HS-5 (cell line): ENCODE results near the gene KIF6.
"Not testable (repeated sequence)": the region's sequence is repeated elsewhere in the genome, so short reads cannot be mapped to it uniquely, and the experiment has no call there.

Experiments used
- DNase-seq: peaks from one replicate; pipeline ENCODE4 v3.0.0-alpha.2; 2012; ENCODE audit warnings: low read depth

The KIF6 gene

DNA sequence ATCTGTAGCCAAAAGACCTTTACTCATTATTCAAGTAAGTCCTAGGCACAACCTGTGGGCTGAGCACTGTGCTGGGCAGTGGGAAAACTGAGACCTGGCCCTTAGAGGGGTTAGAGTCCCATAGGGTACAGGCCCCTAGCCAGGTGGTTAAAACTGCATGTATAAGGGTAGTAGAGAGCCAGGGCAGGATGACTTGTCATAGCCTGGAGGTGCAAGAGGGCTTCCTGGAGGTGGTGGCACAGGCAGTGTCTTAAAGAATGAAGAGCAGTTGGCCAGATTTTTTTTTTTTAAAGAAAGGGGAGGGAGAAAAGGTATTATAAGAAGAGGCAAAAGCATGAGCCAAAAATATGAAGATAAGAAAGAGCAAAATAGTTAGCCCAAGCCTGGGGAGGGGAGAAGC, 226.2 kb downstream of the KIF6 start:
- DNase-seq = no peak

GRCh38 chr6:39498096-39498495, 227.1 kb downstream of the KIF6 start:
- no peak for DNase-seq

GRCh38 chr6:39496915-39497314, 228.3 kb downstream of the KIF6 start:
- no peak for DNase-seq

GRCh38 chr6:39496456-39496855, 228.8 kb downstream of the KIF6 start:
- DNase-seq = no peak

- DNase-seq = no peak
Observed at GRCh38 chr6:39495640-39496039, 229.6 kb downstream of the KIF6 start.

- no peak for DNase-seq
Observed at GRCh38 chr6:39494998-39495397, 230.2 kb downstream of the KIF6 start.

GRCh38 chr6:39493777-39494176, 231.4 kb downstream of the KIF6 start:
- no peak for DNase-seq

- DNase-seq = peak; percentile 42
Observed at GRCh38 chr6:39493174-39493573, 232.0 kb downstream of the KIF6 start.

- no peak for DNase-seq
Observed at GRCh38 chr6:39490108-39490507, 235.1 kb downstream of the KIF6 start.

DNA sequence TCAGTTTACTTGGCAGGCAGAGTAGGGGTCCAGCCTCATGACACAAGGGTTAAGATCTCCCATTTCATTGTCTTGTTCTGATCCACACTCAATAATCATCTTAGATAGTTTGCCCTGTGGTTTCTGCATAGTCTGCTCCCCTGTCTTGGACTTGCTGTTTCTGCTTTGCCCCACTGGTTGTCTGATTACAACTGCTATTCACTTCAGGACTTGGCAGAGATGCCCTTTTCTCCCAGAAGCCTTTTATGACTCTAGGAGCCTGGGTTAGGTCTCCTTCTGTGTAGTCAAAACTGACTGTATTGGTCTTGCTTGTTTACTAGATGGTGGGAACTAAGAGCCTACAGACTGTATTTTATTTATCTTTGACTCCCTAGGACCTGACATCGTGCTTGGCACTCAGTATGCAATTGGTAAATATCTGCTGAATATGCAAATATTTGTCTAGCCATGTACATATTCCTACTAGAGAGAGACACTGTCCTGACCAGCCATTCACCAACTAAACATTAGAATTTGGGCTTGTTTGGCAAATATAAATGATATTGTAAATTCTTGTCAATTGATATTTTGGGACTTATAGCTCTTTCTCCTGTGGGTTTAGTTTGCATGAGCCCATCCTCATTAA, 236.8 kb downstream of the KIF6 start:
- DNase-seq = no peak

GRCh38 chr6:39484276-39484675, 240.9 kb downstream of the KIF6 start:
- DNase-seq = no peak

DNA sequence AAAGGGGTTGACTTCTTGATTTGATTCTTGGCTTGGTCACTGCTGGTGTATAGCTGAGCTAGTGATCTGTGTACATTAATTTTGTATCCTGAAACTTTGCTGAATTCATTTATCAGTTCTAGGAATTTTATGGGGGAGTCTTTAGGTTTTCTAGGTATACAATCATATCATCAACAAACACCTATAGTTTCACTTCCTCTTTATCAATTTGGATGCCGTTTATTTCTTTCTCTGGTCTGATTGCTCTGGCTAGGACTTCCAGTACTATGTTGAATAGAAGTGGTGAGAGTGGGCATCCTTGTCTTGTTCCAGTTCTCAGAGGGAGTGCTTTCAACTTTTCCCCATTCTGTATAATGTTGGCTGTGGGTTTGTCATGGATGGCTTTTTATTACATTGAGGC, 245.4 kb downstream of the KIF6 start:
- DNase-seq = not testable (repeated sequence)

- DNase-seq = no peak
Observed at GRCh38 chr6:39476670-39477069, 248.5 kb downstream of the KIF6 start.

- DNase-seq = no peak
Observed at GRCh38 chr6:39476151-39476550, 249.1 kb downstream of the KIF6 start.

DNA sequence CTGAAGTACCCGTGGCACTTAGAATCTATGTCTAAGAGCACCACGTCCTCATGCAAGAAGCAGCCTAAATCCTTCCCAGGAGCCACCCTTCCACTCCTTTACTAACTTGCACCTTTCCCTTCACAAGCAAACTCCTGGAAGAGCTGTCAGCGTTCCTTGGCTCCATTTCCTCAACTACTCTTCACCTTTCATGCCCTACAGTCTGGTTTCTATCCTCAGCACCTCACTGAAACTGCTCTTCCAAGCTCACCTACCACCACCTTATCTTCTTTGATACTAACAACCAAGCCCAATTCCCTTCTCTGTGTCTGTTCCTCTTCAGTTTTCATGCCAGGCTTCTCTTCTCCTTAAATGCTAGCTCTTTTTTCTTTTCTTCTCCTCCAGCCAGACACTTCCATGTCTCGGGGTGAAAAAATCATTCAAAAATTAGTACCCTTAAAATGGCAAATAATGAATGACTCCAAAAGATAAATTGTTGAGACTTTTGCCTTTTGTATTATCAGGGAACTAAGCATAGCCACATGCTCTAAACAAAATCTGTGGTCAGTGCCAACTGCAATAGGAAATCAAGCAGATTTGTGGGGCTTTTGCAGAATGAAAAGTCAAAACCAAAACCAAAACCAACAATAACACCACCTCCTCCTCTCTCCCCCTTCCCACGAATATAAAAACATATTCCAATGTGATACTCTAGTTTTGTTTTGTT, 253.1 kb downstream of the KIF6 start:
- no peak for DNase-seq

DNA sequence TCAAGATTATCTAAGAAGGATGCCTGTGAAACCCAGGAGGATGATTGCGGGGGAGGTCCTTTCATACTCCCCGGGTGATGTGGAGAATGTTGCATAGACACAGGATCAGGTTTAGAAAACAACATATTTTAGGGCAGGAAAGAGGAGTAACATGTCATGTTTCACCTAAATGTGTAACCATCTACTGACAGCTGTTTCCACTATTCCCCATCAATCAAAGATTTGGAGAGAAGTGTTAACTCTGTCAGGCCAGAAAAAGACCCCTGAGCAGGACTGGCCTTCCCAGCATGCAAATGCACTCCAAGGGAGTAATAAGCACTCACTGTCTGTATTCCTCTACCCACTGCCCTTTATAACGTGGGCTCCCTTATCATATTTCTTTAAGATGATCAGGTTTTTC, 254.7 kb downstream of the KIF6 start:
- DNase-seq = no peak

DNA sequence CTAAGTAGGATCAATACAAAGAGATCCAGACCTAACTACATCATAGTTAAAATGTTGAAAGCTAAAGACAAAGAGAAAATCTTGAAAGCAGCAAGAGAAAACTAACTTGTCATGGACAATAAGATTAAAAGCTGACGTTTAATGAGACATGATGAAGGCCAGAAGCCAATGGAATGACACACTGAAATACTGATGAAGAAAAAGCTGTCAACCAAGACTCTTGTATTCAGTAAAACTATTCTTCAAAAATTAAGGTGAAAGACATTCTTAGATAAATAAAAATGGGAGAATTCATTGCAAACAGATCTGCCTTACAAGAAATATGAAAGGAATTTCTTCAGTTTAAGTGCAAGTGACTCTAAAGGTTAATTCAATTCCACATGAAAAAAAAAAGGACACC, 256.8 kb downstream of the KIF6 start:
- DNase-seq = no peak

GRCh38 chr6:39466631-39467030, 258.6 kb downstream of the KIF6 start:
- no peak for DNase-seq

DNA sequence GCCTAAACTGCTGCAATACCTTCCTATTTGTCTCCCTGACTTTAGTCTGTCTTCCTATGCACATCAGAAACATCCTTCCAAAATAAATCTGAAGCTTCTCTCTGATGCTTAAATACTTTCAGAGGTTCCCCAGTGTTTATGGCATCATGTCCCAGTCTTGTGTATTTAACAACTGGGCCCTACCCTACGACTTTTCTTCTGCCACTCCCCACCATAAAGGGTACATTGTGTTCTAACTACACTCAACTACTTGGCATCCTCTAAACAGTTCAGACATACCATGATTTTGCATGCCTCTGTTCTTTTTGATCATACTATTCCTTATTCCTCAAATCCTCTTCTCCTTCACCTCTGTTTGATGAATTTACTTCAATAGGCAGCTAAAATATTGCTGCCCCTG, 259.7 kb downstream of the KIF6 start:
- no peak for DNase-seq

DNA sequence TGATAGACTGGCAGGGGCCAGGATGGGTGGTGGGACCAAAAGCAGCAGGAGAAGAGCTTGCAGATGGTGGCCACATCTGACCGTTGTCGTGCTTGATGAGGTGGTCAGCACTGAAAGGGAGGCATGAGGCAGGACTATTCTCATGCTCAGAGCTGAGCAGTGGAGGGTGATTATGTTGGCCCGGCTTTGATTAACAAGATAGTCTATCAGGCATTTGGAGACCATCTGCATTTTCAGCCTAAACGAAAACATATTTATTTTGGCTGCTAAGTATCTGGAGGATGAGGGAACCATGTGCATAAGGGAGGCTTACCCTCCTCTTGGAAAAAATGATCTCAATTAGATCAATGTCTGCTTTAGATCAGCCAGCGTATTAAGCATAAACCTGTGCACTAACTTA, 261.1 kb downstream of the KIF6 start:
- DNase-seq = no peak

- DNase-seq = no peak
Observed at GRCh38 chr6:39453956-39454524, 271.2 kb downstream of the KIF6 start.

GRCh38 chr6:39453241-39453640, 272.0 kb downstream of the KIF6 start:
- DNase-seq = no peak

- DNase-seq = peak; percentile 53
Observed at GRCh38 chr6:39452306-39453145, 272.7 kb downstream of the KIF6 start.
